GM23338 (cell line): ENCODE results near the gene TMEM212. TPM values are rescaled to one million over a fixed set of nuclear protein-coding genes. Genes with fewer than 3 reads are reported as not detected.

Source experiments
- ATAC-seq: fragments of 200-7000 bp; cut with Tn5 transposase; 3 replicates; pipeline ENCODE4 v1.9.1; 2020
- DNase-seq: peaks from one replicate; pipeline ENCODE4 v3.0.0-alpha.2; 2015; ENCODE audit warnings: low spot score
- H2AFZ ChIP-seq: fragments of 200-600 bp; sonication (generic); 2 replicates; pipeline ENCODE4 v1.8.0; 2016; ENCODE audit warnings: antibody characterized with exemption, mild to moderate bottlenecking, moderate library complexity
- H3F3A ChIP-seq: fragments of 200-600 bp; sonication (generic); replicated peaks from 2 replicates; pipeline ENCODE4 v1.8.0; 2017; ENCODE audit warnings: antibody characterized with exemption, mixed run types, low read depth
- H3K27ac ChIP-seq: fragments of 200-600 bp; sonication (generic); 2 replicates; pipeline ENCODE4 v1.6.1; 2016; ENCODE audit warnings: low read depth
- H3K27me3 ChIP-seq: fragments of 200-600 bp; sonication (generic); 2 replicates; pipeline ENCODE4 v1.8.0; 2016; ENCODE audit warnings: mild to moderate bottlenecking, mixed run types, moderate library complexity; ENCODE audit not compliant: insufficient read depth
- H3K36me3 ChIP-seq: fragments of 200-600 bp; sonication (generic); 2 replicates; pipeline ENCODE4 v1.8.0; 2016; ENCODE audit warnings: mild to moderate bottlenecking; ENCODE audit not compliant: insufficient read depth
- H3K4me1 ChIP-seq: fragments of 200-600 bp; sonication (generic); 2 replicates; pipeline ENCODE4 v1.8.0; 2016; ENCODE audit warnings: mild to moderate bottlenecking, moderate library complexity; ENCODE audit not compliant: insufficient read depth
- H3K4me2 ChIP-seq: fragments of 200-600 bp; sonication (generic); 2 replicates; pipeline ENCODE4 v1.7.1; 2017; ENCODE audit warnings: mixed run types
- H3K4me3 ChIP-seq: fragments of 200-600 bp; sonication (generic); 2 replicates; pipeline ENCODE4 v1.6.1; 2016; ENCODE audit warnings: mixed run types
- H3K79me2 ChIP-seq: fragments of 200-600 bp; sonication (generic); replicated peaks from 2 replicates; pipeline ENCODE4 v1.8.0; 2017; ENCODE audit warnings: mild to moderate bottlenecking; ENCODE audit not compliant: insufficient read depth
- H3K9me2 ChIP-seq: fragments of 200-600 bp; sonication (generic); 2 replicates; pipeline ENCODE4 v1.8.0; 2017; ENCODE audit not compliant: insufficient read depth
- H4K20me1 ChIP-seq: fragments of 200-600 bp; sonication (generic); replicated peaks from 2 replicates; pipeline ENCODE4 v1.8.0; 2017; ENCODE audit warnings: mild to moderate bottlenecking; ENCODE audit not compliant: insufficient read depth
- H3K27ac Mint-ChIP-seq: 2 replicates; pipeline ENCODE4 v1.8.0; 2020; ENCODE audit warnings: inconsistent platforms, mild to moderate bottlenecking, moderate library complexity, mixed read lengths
- H3K27me3 Mint-ChIP-seq: 3 replicates; pipeline ENCODE4 v1.8.0; 2022; ENCODE audit warnings: low read depth, mild to moderate bottlenecking, moderate library complexity, mixed read lengths, inconsistent platforms; ENCODE audit not compliant: insufficient read depth, poor library complexity
- H3K36me3 Mint-ChIP-seq: 3 replicates; pipeline ENCODE4 v1.8.0; 2021; ENCODE audit warnings: low read depth, mild to moderate bottlenecking, inconsistent platforms, moderate library complexity, mixed read lengths
- H3K4me1 Mint-ChIP-seq: 3 replicates; pipeline ENCODE4 v1.8.0; 2020; ENCODE audit warnings: mild to moderate bottlenecking, inconsistent platforms, mixed read lengths
- H3K4me3 Mint-ChIP-seq: 3 replicates; pipeline ENCODE4 v1.8.0; 2021; ENCODE audit warnings: moderate library complexity, mild to moderate bottlenecking, inconsistent platforms, mixed read lengths
- H3K9me3 Mint-ChIP-seq: 3 replicates; pipeline ENCODE4 v1.8.0; 2020; ENCODE audit warnings: moderate library complexity, mild to moderate bottlenecking, inconsistent platforms, mixed read lengths
- CREB1 ChIP-seq: fragments of 250-450 bp; sonication (Bioruptor Pico); IDR thresholded peaks from 2 replicates; pipeline ENCODE4 v1.5.0; 2020; ENCODE audit warnings: low read depth, mild to moderate bottlenecking, moderate library complexity
- EZH2phosphoT487 ChIP-seq: fragments of 200-600 bp; sonication (generic); IDR thresholded peaks from one replicate; pipeline ENCODE4 v1.8.1; 2018; ENCODE audit warnings: antibody characterized with exemption; ENCODE audit not compliant: unreplicated experiment
- POLR2AphosphoS5 ChIP-seq: IDR thresholded peaks from 2 replicates; pipeline ENCODE4 v1.6.1; 2016; ENCODE audit warnings: antibody characterized with exemption, low read depth
- polyA plus RNA-seq: library from polyadenylated mRNA; unstranded; fragments of >200 nt; fragmentation: Nextera tagmentation; extraction: Ambion mirVana; gene quantifications from 2 replicates; pipeline ENCODE4 v1.2.1, GENCODE V29; 2016
- total RNA-seq: library from RNA; depleted of rRNA; stranded (reverse); fragments of >200 nt; shearing (Covaris generic); gene quantifications from 2 replicates; pipeline ENCODE4 v1.2.3, GENCODE V29; 2014
- TF ChIP-seq, protein P1 (sequence below): fragments of 250-450 bp; sonication (Bioruptor Pico); IDR thresholded peaks from 2 replicates; pipeline ENCODE4 v1.5.0; 2020; ENCODE audit warnings: mild to moderate bottlenecking, moderate library complexity
- TF ChIP-seq, protein P2 (sequence below), 2 experiments: fragments of 200-600 bp in 1 of 2; sonication (generic) in 1 of 2; conservative IDR thresholded peaks; 2 replicates each; pipeline versions ENCODE4 v1.5.1 to v1.6.1; 2016 to 2017; ENCODE audit warnings: antibody characterized with exemption in 2 of 2, low read depth in 2 of 2, mild to moderate bottlenecking in 2 of 2, moderate library complexity in 1 of 2
- TF ChIP-seq, protein P3 (sequence below): IDR thresholded peaks from 2 replicates; pipeline ENCODE4 v1.6.1; 2016; ENCODE audit warnings: antibody characterized with exemption

TMEM212 gene
- total and polyA plus RNA-seq, 2 experiments from 2014 or later: not detected

DNA sequence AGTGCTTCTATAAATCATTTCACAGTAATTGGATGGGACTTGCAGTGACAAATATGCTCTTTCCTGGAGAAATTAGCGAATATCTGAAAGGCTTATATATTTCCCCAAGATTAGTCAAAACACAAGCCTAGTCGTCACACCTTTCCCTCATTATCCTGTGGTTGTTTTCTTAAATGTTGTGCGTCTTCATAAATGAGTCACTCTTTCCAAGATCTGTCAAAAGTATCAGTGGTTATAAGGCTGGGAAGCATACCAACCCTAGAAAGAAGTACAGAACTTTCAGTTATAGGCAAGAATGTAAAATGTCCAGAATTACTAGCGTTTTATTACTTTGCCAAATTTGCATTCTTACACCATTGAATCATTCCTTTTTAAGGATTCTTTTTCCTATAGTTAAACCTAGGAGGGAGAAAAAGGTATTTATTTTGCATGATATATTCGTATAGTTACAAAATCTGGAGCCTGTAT lies 33.6 kb downstream of the TMEM212 start:
- Histone ChIP-seq H3K4me2 (no peak overlapping the region), H3K4me1 (peaks cover 21% of the 10 kb centered on the region), H3K79me2 (no peaks in the 10 kb centered on the region), H2AFZ (no peak overlapping the region), H3K4me3 (no peak overlapping the region), H3K27ac (no peak overlapping the region), H4K20me1 (no peaks in the 10 kb centered on the region), H3F3A (no peaks in the 10 kb centered on the region), H3K36me3 (no peaks in the 10 kb centered on the region), H3K27me3 (no peaks in the 10 kb centered on the region), H3K9me2 (peaks cover 5% of the 10 kb centered on the region; the same call in 1 of the 2 replicates)
- H3K4me3 Mint-ChIP-seq: no peak overlapping the region
- H3K9me3 Mint-ChIP-seq: no peaks in the 10 kb centered on the region; the same call in 2 of the 3 replicates
- H3K4me1 Mint-ChIP-seq: peaks cover 38% of the 10 kb centered on the region
- TF ChIP-seq, protein P1, sequence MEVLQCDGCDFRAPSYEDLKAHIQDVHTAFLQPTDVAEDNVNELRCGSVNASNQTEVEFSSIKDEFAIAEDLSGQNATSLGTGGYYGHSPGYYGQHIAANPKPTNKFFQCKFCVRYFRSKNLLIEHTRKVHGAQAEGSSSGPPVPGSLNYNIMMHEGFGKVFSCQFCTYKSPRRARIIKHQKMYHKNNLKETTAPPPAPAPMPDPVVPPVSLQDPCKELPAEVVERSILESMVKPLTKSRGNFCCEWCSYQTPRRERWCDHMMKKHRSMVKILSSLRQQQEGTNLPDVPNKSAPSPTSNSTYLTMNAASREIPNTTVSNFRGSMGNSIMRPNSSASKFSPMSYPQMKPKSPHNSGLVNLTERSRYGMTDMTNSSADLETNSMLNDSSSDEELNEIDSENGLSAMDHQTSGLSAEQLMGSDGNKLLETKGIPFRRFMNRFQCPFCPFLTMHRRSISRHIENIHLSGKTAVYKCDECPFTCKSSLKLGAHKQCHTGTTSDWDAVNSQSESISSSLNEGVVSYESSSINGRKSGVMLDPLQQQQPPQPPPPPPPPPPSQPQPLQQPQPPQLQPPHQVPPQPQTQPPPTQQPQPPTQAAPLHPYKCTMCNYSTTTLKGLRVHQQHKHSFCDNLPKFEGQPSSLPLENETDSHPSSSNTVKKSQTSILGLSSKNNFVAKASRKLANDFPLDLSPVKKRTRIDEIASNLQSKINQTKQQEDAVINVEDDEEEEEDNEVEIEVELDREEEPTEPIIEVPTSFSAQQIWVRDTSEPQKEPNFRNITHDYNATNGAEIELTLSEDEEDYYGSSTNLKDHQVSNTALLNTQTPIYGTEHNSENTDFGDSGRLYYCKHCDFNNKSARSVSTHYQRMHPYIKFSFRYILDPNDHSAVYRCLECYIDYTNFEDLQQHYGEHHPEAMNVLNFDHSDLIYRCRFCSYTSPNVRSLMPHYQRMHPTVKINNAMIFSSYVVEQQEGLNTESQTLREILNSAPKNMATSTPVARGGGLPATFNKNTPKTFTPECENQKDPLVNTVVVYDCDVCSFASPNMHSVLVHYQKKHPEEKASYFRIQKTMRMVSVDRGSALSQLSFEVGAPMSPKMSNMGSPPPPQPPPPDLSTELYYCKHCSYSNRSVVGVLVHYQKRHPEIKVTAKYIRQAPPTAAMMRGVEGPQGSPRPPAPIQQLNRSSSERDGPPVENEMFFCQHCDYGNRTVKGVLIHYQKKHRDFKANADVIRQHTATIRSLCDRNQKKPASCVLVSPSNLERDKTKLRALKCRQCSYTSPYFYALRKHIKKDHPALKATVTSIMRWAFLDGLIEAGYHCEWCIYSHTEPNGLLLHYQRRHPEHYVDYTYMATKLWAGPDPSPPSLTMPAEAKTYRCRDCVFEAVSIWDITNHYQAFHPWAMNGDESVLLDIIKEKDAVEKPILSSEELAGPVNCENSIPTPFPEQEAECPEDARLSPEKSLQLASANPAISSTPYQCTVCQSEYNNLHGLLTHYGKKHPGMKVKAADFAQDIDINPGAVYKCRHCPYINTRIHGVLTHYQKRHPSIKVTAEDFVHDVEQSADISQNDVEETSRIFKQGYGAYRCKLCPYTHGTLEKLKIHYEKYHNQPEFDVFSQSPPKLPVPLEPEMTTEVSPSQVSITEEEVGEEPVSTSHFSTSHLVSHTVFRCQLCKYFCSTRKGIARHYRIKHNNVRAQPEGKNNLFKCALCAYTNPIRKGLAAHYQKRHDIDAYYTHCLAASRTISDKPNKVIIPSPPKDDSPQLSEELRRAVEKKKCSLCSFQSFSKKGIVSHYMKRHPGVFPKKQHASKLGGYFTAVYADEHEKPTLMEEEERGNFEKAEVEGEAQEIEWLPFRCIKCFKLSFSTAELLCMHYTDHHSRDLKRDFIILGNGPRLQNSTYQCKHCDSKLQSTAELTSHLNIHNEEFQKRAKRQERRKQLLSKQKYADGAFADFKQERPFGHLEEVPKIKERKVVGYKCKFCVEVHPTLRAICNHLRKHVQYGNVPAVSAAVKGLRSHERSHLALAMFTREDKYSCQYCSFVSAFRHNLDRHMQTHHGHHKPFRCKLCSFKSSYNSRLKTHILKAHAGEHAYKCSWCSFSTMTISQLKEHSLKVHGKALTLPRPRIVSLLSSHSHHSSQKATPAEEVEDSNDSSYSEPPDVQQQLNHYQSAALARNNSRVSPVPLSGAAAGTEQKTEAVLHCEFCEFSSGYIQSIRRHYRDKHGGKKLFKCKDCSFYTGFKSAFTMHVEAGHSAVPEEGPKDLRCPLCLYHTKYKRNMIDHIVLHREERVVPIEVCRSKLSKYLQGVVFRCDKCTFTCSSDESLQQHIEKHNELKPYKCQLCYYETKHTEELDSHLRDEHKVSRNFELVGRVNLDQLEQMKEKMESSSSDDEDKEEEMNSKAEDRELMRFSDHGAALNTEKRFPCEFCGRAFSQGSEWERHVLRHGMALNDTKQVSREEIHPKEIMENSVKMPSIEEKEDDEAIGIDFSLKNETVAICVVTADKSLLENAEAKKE (CRISPR knock-in tag): no peak
- no peak for TF ChIP-seq EZH2phosphoT487
- no peak for TF ChIP-seq POLR2AphosphoS5
- TF ChIP-seq, protein P2, sequence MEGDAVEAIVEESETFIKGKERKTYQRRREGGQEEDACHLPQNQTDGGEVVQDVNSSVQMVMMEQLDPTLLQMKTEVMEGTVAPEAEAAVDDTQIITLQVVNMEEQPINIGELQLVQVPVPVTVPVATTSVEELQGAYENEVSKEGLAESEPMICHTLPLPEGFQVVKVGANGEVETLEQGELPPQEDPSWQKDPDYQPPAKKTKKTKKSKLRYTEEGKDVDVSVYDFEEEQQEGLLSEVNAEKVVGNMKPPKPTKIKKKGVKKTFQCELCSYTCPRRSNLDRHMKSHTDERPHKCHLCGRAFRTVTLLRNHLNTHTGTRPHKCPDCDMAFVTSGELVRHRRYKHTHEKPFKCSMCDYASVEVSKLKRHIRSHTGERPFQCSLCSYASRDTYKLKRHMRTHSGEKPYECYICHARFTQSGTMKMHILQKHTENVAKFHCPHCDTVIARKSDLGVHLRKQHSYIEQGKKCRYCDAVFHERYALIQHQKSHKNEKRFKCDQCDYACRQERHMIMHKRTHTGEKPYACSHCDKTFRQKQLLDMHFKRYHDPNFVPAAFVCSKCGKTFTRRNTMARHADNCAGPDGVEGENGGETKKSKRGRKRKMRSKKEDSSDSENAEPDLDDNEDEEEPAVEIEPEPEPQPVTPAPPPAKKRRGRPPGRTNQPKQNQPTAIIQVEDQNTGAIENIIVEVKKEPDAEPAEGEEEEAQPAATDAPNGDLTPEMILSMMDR (conservative IDR thresholded peaks at IDR 0.05; ENCODE audit: low read depth in 2 of 2): no peak
- TF ChIP-seq, protein P3, sequence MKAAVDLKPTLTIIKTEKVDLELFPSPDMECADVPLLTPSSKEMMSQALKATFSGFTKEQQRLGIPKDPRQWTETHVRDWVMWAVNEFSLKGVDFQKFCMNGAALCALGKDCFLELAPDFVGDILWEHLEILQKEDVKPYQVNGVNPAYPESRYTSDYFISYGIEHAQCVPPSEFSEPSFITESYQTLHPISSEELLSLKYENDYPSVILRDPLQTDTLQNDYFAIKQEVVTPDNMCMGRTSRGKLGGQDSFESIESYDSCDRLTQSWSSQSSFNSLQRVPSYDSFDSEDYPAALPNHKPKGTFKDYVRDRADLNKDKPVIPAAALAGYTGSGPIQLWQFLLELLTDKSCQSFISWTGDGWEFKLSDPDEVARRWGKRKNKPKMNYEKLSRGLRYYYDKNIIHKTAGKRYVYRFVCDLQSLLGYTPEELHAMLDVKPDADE: no peak
- TF ChIP-seq CREB1: no peak
- H3K27ac Mint-ChIP-seq: no peak overlapping the region; the same call in 1 of the 2 replicates
- DNase-seq (no peak), ATAC-seq (no peak)
- H3K27me3 Mint-ChIP-seq: peaks cover 6% of the 10 kb centered on the region
- no peaks in the 10 kb centered on the region for H3K36me3 Mint-ChIP-seq
